CD4-positive, alpha-beta T cell treated with Interleukin-4 for 1 hour (primary cell): ENCODE data around the gene SEC24B.

ENCODE experiments used
- DNase-seq, 2 donors: peaks; one replicate each; pipeline ENCODE4 v3.0.0-alpha.2; 2020 to 2022

Gene SEC24B

DNA sequence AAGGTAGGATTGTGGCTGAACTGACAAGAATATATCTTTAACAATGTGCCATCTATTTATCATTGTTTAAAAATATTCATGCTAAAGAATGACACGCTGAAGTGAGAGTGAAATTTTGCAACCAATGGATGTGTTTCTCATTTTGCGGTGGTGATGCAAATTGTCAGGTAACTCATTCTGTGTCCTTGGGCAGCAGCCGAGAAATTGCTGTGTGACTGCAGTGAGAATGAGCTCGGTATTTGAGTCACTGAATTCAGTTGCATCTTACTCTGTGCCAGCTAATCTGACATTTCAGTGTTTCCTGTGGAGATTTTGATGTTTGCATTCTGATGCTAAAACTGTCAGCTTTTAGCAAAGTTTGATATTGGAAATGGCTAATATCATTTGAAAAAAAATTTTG, 154.6 kb downstream of the SEC24B start:
- DNase-seq, result peak; percentile 8 to 11

DNA sequence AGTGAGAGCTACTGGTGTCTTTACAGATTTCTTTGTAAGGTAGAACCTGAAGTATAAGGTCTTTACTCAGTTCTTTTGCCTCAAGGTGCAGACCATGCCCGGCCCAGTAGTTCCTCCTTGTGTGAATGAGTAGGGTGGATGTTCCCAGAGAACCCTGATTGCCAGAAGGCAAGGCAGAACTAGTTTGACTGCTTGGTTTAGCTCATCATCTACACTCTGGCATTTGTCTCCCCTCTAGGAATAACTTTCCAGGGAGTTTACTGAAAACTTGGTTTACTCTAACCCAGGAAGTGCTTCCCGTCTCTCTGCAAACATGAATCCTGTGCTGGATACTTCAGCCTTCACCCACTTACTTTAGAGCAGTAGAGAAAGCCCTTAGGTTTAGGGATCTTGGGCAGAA, 155.5 kb downstream of the SEC24B start:
- DNase-seq, result no peak

GRCh38 chr4:109589605-109590004, 156.0 kb downstream of the SEC24B start:
- DNase-seq, result no peak
